ENCODE measurements around the gene ME2.

- TF ChIP-seq, protein P1, sequence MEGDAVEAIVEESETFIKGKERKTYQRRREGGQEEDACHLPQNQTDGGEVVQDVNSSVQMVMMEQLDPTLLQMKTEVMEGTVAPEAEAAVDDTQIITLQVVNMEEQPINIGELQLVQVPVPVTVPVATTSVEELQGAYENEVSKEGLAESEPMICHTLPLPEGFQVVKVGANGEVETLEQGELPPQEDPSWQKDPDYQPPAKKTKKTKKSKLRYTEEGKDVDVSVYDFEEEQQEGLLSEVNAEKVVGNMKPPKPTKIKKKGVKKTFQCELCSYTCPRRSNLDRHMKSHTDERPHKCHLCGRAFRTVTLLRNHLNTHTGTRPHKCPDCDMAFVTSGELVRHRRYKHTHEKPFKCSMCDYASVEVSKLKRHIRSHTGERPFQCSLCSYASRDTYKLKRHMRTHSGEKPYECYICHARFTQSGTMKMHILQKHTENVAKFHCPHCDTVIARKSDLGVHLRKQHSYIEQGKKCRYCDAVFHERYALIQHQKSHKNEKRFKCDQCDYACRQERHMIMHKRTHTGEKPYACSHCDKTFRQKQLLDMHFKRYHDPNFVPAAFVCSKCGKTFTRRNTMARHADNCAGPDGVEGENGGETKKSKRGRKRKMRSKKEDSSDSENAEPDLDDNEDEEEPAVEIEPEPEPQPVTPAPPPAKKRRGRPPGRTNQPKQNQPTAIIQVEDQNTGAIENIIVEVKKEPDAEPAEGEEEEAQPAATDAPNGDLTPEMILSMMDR (IDR thresholded peaks at IDR 0.05; ENCODE audit: low read depth, low read length, poor library complexity, severe bottlenecking): no peak
- TF ChIP-seq EZH2phosphoT487 (IDR thresholded peaks at IDR 0.05; ENCODE audit: borderline replicate concordance, low read length): no peak
These were observed 16.6 kb downstream of the ME2 start for GRCh38 chr18:50895350-50896045.
